IMR-90 (cell line): ENCODE measurements around the gene GRAMD2B. TPM values are rescaled to one million over a fixed set of nuclear protein-coding genes. Genes with fewer than 3 reads are reported as not detected.

ENCODE experiments used
- ATAC-seq: fragments of 200-7000 bp; cut with Tn5 transposase; 2 replicates; pipeline ENCODE4 v1.9.1; 2020; ENCODE audit warnings: low read depth, mild to moderate bottlenecking, moderate library complexity
- BruUV-seq: library from RNA; stranded (reverse); fragments of 400-500 nt; replicated peaks from 2 replicates; lab custom pipeline; 2021; lab: Mats Ljungman, UMichigan
- CTCF ChIA-PET: fragments of 300-600 bp; formaldehyde crosslinking; extraction: SDS; loops from one replicate; lab custom pipeline; 2021; ENCODE audit warnings: antibody characterized with exemption; lab: Yijun Ruan, JAX
- POLR2A ChIA-PET: fragments of 300-600 bp; sonication (Branson Sonifier 250); formaldehyde crosslinking; loops from one replicate; lab custom pipeline; 2022; ENCODE audit warnings: antibody characterized with exemption; ENCODE audit not compliant: unreplicated experiment; lab: Charles Lee
- DNase-seq: peaks from one replicate; pipeline ENCODE4 v3.0.0; 2013
- H2AFZ ChIP-seq: replicated peaks from 2 replicates; pipeline ENCODE3; 2013; ENCODE audit warnings: low read length, mild to moderate bottlenecking; ENCODE audit not compliant: poor library complexity
- H2AK5ac ChIP-seq: 2 replicates; pipeline ENCODE4 v1.6.1; 2013; ENCODE audit warnings: low read depth, low read length, inconsistent platforms
- H2AK9ac ChIP-seq: replicated peaks from 2 replicates; pipeline ENCODE3; 2013; ENCODE audit warnings: mild to moderate bottlenecking, low read depth, low read length, moderate library complexity; ENCODE audit not compliant: poor library complexity
- H2BK120ac ChIP-seq: 2 replicates; pipeline ENCODE4 v1.6.1; 2013; ENCODE audit warnings: low read depth, low read length, inconsistent platforms
- H2BK15ac ChIP-seq: 3 replicates; pipeline ENCODE4 v1.6.1; 2013; ENCODE audit warnings: low read depth, low read length, inconsistent platforms
- H2BK20ac ChIP-seq: 2 replicates; pipeline ENCODE4 v1.6.1; 2013; ENCODE audit warnings: low read depth, mild to moderate bottlenecking, inconsistent platforms, low read length, moderate library complexity
- H2BK5ac ChIP-seq: 2 replicates; pipeline ENCODE4 v1.6.1; 2013; ENCODE audit warnings: mild to moderate bottlenecking, low read depth, low read length, inconsistent platforms; ENCODE audit not compliant: poor library complexity, severe bottlenecking
- H3K14ac ChIP-seq: replicated peaks from 2 replicates; pipeline ENCODE4 v1.6.1; 2013; ENCODE audit warnings: low read depth, low read length, inconsistent platforms
- H3K18ac ChIP-seq: 2 replicates; pipeline ENCODE4 v1.6.1; 2013; ENCODE audit warnings: low read depth, low read length, control low read depth
- H3K23ac ChIP-seq: 2 replicates; pipeline ENCODE4 v1.6.1; 2013; ENCODE audit warnings: low read depth, low read length, inconsistent platforms
- H3K27ac ChIP-seq: 2 replicates; pipeline ENCODE4 v1.5.1; 2013; ENCODE audit warnings: mild to moderate bottlenecking, control low read depth, low read length; ENCODE audit not compliant: insufficient read depth
- H3K27me3 ChIP-seq: 2 replicates; pipeline ENCODE4 v1.6.1; 2013; ENCODE audit warnings: low read length; ENCODE audit not compliant: control insufficient read depth, insufficient read depth
- H3K36me3 ChIP-seq: 2 replicates; pipeline ENCODE4 v1.6.1; 2013; ENCODE audit warnings: low read length, mixed read lengths; ENCODE audit not compliant: control insufficient read depth, insufficient read depth
- H3K4ac ChIP-seq: 2 replicates; pipeline ENCODE4 v1.6.1; 2013; ENCODE audit warnings: low read depth, low read length, inconsistent platforms
- H3K4me1 ChIP-seq: 2 replicates; pipeline ENCODE4 v1.6.1; 2013; ENCODE audit warnings: low read length, mixed read lengths; ENCODE audit not compliant: control insufficient read depth, insufficient read depth
- H3K4me2 ChIP-seq: 2 replicates; pipeline ENCODE4 v1.6.1; 2013; ENCODE audit warnings: low read depth, mild to moderate bottlenecking, control low read depth, low read length, moderate library complexity
- H3K4me3 ChIP-seq: 2 replicates; pipeline ENCODE4 v1.5.1; 2013; ENCODE audit warnings: low read depth, mild to moderate bottlenecking, control low read depth, low read length, moderate library complexity; ENCODE audit not compliant: insufficient read depth
- H3K56ac ChIP-seq: 2 replicates; pipeline ENCODE4 v1.6.1; 2013; ENCODE audit warnings: low read length, inconsistent platforms; ENCODE audit not compliant: insufficient read depth; ENCODE audit errors: extremely low read depth
- H3K79me1 ChIP-seq, 2 experiments: 2 replicates each; pipeline ENCODE4 v1.6.1; 2013; ENCODE audit warnings: low read length in 2 of 2, inconsistent platforms in 1 of 2, low read depth in 1 of 2
- H3K9ac ChIP-seq: 2 replicates; pipeline ENCODE4 v1.6.1; 2013; ENCODE audit warnings: low read depth, low read length, control low read depth
- H3K9me1 ChIP-seq: 2 replicates; pipeline ENCODE4 v1.6.1; 2013; ENCODE audit warnings: low read length, inconsistent platforms; ENCODE audit not compliant: insufficient read depth
- H3K9me3 ChIP-seq: 2 replicates; pipeline ENCODE4 v1.6.1; 2013; ENCODE audit warnings: low read length; ENCODE audit not compliant: control insufficient read depth, insufficient read depth
- H4K20me1 ChIP-seq: 2 replicates; pipeline ENCODE4 v1.6.1; 2013; ENCODE audit warnings: low read length, inconsistent platforms; ENCODE audit not compliant: insufficient read depth
- H4K5ac ChIP-seq: 2 replicates; pipeline ENCODE4 v1.6.1; 2013; ENCODE audit warnings: mild to moderate bottlenecking, low read depth, low read length, control low read depth
- H4K8ac ChIP-seq, 2 experiments: 2 replicates each; pipeline ENCODE4 v1.6.1; 2013; ENCODE audit warnings: low read depth in 2 of 2, low read length in 2 of 2, control low read depth in 1 of 2, inconsistent platforms in 1 of 2
- H4K91ac ChIP-seq: 2 replicates; pipeline ENCODE4 v1.6.1; 2013; ENCODE audit warnings: low read depth, low read length, inconsistent platforms; ENCODE audit not compliant: insufficient read depth
- BHLHE40 ChIP-seq: fragments of 150-350 bp; IDR thresholded peaks from 2 replicates; pipeline ENCODE4 v1.6.1; 2016; ENCODE audit warnings: mild to moderate bottlenecking, low read depth, low read length
- CTCF ChIP-seq: conservative IDR thresholded peaks from 2 replicates; pipeline ENCODE4 v1.5.1; 2012; ENCODE audit warnings: mild to moderate bottlenecking, low read depth, low read length, improper control_type of control experiment
- WGBS, 2 experiments: methylation state at CpG; one replicate each; pipeline versions ENCODE4 v1.1.5 to v1.1.7; 2013; ENCODE audit warnings: missing lambda C conversion rate in 2 of 2; ENCODE audit not compliant: insufficient read length in 1 of 2; ENCODE audit errors: extremely low coverage in 2 of 2; 5-methylcytosine and 5-hydroxymethylcytosine counted together
- dilution Hi-C: fragments of 300-500 bp; cut with HindIII; formaldehyde crosslinking; loops from one replicate; pipeline ENCODE4 v1.14.3; 2018; ENCODE audit warnings: low sequenced_read_pairs; ENCODE audit not compliant: unreplicated experiment
- in situ Hi-C: fragments of 300-500 bp; cut with MboI; formaldehyde crosslinking; loops from 3 replicates; pipeline ENCODE4 v1.14.3; 2019; ENCODE audit warnings: low sequenced_read_pairs, inconsistent platforms, mixed read lengths
- intact Hi-C: fragments of 100-400 bp; cut with micrococcal nuclease; formaldehyde crosslinking; loops from 2 replicates; pipeline ENCODE4 v1.10.0; 2022
- polyA plus RNA-seq, 3 experiments: library from polyadenylated mRNA; depleted of rRNA; stranded (reverse); fragments of >200 nt; gene quantifications; 2 replicates each; pipeline ENCODE4 v1.2.3, GENCODE V29; 2012; ENCODE audit warnings: low replicate concordance in 1 of 3
- total RNA-seq: library from RNA; depleted of rRNA; stranded (reverse); fragments of >200 nt; gene quantifications from 2 replicates; pipeline ENCODE4 v1.2.3, GENCODE V29; 2012

The GRAMD2B gene
- total and polyA plus RNA-seq, 2 of the 4 experiments (the other 2 are of a cell fraction) = 13.9 to 20.3 TPM

DNA sequence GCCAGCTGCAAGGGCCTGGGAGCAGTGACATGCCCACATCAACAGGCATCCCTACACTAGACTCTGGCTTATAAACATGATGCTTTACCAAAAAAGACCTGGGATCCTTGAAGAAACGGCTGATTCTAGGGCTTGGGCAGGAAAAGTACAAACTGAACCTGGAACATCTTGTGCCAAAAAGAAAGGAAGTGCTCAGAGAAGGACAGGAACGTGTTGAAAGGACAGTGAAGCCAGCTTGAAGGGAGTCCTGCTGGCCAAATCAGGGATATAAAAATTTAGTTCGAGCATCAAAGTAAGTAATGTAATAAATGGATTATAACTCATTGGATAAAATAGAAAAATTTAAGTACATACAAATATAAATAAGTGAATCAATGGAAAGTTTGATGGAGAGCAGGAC is 113.7 kb downstream of the GRAMD2B start:
- Histone ChIP-seq H3K27me3 (no peaks in the 10 kb centered on the region), H3K79me1 (no peaks in the 10 kb centered on the region), H4K20me1 (no peaks in the 10 kb centered on the region), H3K18ac (no peak overlapping the region; the same call in 1 of the 2 replicates), H3K9me1 (peaks cover 11% of the 10 kb centered on the region), H3K27ac (no peak overlapping the region), H3K9me3 (no peaks in the 10 kb centered on the region), H2BK15ac (0 out of 3 replicates have a peak overlapping the region, but pooled peaks have one; percentile 15), H2AK5ac (peak overlapping the region; percentile 45; the same call in 1 of the 2 replicates), H4K91ac (peak overlapping the region; percentile 56), H3K23ac (peak overlapping the region; percentile 62), H3K4me2 (peak overlapping the region; percentile 12; the same call in 1 of the 2 replicates), H3K4me3 (no peak overlapping the region), H4K8ac (peak overlapping the region in 1 of 2 experiments; percentile 66; a peak in 1 of 4 replicates), H3K36me3 (no peaks in the 10 kb centered on the region), H2BK5ac (no peak overlapping the region), H3K4ac (peak overlapping the region; percentile 60; the same call in 1 of the 2 replicates), H3K14ac (peak overlapping the region; percentile 80), H2BK120ac (peak overlapping the region; percentile 50), H3K56ac (no peak overlapping the region), H3K4me1 (peaks cover 8% of the 10 kb centered on the region), H2BK20ac (peak overlapping the region; percentile 78), H2AK9ac (peak overlapping the region; percentile 51), H3K9ac (no peak overlapping the region), H4K5ac (peak overlapping the region; percentile 29; the same call in 1 of the 2 replicates), H2AFZ (peak overlapping the region; percentile 84)
- BruUV-seq = no TSS peak
- POLR2A ChIA-PET = no interaction called here
- dilution Hi-C loops = no loop called here
- no peak for DNase-seq
- CTCF ChIA-PET = interaction anchor here (0.5 kb wide), 1 partner anchor 1231 kb away, joined by 3 read pairs; no protein-coding TSS in a partner anchor
- ATAC-seq = no peak
- WGBS, 2 experiments = 0% methylated on average over 1 of the region's 3 CpGs; no CpG with 5 or more reads in 1 of the 2 experiments
- intact Hi-C loops = loop anchor here (5.0 kb wide), 1 partner anchor 550 kb away; no protein-coding TSS in a partner anchor
- TF ChIP-seq BHLHE40 = no peak
- TF ChIP-seq CTCF = peak; percentile 5; the same call in 1 of the 2 replicates
- in situ Hi-C loops = loop anchor here (5.0 kb wide), 1 partner anchor 190 kb away; no protein-coding TSS in a partner anchor
